Neural crest cell (in vitro differentiated cells): Measurements from ENCODE around the gene TMEM91. TPM values are rescaled to one million over a fixed set of nuclear protein-coding genes. Genes with fewer than 3 reads are reported as not detected.
"Not testable (repeated sequence)": the region's sequence is repeated elsewhere in the genome, so short reads cannot be mapped to it uniquely, and the experiment has no call there.

Source experiments
- DNase-seq: peaks from one replicate; pipeline ENCODE4 v3.0.0; 2021; ENCODE audit warnings: low read depth, mixed read lengths, low spot score
- H3K27ac Mint-ChIP-seq: one replicate; pipeline ENCODE4 v1.8.0; 2021; ENCODE audit warnings: mild to moderate bottlenecking, mixed read lengths; ENCODE audit not compliant: unreplicated experiment
- H3K27me3 Mint-ChIP-seq: 2 replicates; pipeline ENCODE4 v1.8.0; 2021; ENCODE audit warnings: low read depth, mild to moderate bottlenecking, mixed read lengths
- H3K36me3 Mint-ChIP-seq: 2 replicates; pipeline ENCODE4 v1.8.0; 2021; ENCODE audit warnings: low read depth, mild to moderate bottlenecking, mixed read lengths
- H3K4me1 Mint-ChIP-seq: 2 replicates; pipeline ENCODE4 v1.8.0; 2021; ENCODE audit warnings: mixed read lengths
- H3K4me3 Mint-ChIP-seq: one replicate; pipeline ENCODE4 v1.8.0; 2021; ENCODE audit warnings: mild to moderate bottlenecking, mixed read lengths
- H3K9me3 Mint-ChIP-seq: 2 replicates; pipeline ENCODE4 v1.8.0; 2021; ENCODE audit warnings: mixed read lengths
- total RNA-seq: library from RNA; stranded (reverse); gene quantifications from 2 replicates; pipeline ENCODE4 v1.2.1, GENCODE V29; 2021
- TF ChIP-seq, protein P1 (sequence below): fragments of 200-600 bp; sonication (generic); conservative IDR thresholded peaks from 2 replicates; pipeline ENCODE4 v1.5.0; 2021; ENCODE audit warnings: antibody characterized with exemption, mild to moderate bottlenecking

TMEM91 gene
- total RNA-seq, 1 donor from 2014 or later: 6.6 TPM

DNA sequence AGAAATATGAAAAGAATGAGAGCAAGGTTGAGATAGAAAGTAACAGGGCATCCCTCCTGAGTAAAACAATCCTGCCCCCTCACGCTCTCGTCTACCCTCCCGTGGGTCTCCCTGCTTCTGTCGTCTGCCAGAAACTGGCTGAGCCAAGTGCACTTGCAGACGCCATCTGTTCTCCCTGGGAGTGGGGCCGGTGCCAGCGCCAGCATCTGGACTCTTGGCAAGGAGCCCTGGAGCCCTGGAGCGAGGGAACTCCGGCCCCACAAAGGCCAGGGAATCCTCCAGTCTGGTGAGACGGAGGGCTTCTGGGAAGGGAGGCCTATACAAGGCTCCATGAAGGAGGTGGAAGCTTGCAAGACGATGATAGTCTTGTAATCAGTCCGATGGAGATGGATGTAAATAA lies 2.3 kb upstream of the TMEM91 start:
- no peak overlapping the region for H3K27ac Mint-ChIP-seq

DNA sequence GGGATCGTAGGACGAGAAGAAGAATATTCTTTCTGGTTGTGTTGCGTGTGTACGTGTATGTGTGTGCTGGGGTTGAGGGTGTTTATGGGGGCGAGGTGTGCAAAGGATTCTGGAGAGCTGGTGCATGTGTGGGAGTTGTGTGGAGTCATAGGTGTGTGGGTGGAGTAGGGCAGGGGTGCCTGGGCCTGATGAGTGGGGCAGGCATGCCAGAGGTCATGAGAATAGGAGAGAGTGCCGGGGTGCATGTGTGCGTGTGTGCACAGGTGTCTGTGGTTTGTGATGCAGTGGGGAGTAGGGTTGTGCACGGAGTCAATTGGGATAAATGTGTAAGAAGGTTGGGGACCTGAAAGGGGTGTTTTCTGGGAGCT lies 649 bp downstream of the TMEM91 start:
- DNase-seq: no peak
- Mint-ChIP-seq H3K27ac (no peak overlapping the region), H3K36me3 (no peaks in the 10 kb centered on the region), H3K4me1 (peaks cover 15% of the 10 kb centered on the region), H3K4me3 (peak overlapping the region; percentile 79), H3K9me3 (no peaks in the 10 kb centered on the region), H3K27me3 (peaks cover 5% of the 10 kb centered on the region)
- TF ChIP-seq, protein P1, sequence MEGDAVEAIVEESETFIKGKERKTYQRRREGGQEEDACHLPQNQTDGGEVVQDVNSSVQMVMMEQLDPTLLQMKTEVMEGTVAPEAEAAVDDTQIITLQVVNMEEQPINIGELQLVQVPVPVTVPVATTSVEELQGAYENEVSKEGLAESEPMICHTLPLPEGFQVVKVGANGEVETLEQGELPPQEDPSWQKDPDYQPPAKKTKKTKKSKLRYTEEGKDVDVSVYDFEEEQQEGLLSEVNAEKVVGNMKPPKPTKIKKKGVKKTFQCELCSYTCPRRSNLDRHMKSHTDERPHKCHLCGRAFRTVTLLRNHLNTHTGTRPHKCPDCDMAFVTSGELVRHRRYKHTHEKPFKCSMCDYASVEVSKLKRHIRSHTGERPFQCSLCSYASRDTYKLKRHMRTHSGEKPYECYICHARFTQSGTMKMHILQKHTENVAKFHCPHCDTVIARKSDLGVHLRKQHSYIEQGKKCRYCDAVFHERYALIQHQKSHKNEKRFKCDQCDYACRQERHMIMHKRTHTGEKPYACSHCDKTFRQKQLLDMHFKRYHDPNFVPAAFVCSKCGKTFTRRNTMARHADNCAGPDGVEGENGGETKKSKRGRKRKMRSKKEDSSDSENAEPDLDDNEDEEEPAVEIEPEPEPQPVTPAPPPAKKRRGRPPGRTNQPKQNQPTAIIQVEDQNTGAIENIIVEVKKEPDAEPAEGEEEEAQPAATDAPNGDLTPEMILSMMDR: no peak

More for the DNA sequence above, 2.3 kb upstream of the TMEM91 start:
- TF ChIP-seq, protein P1: no peak
- H3K36me3 Mint-ChIP-seq: no peaks in the 10 kb centered on the region
- no peak for DNase-seq
- H3K4me3 Mint-ChIP-seq: no peak overlapping the region
- peaks cover 5% of the 10 kb centered on the region for H3K27me3 Mint-ChIP-seq
- peaks cover 15% of the 10 kb centered on the region for H3K4me1 Mint-ChIP-seq
- H3K9me3 Mint-ChIP-seq: no peaks in the 10 kb centered on the region

DNA sequence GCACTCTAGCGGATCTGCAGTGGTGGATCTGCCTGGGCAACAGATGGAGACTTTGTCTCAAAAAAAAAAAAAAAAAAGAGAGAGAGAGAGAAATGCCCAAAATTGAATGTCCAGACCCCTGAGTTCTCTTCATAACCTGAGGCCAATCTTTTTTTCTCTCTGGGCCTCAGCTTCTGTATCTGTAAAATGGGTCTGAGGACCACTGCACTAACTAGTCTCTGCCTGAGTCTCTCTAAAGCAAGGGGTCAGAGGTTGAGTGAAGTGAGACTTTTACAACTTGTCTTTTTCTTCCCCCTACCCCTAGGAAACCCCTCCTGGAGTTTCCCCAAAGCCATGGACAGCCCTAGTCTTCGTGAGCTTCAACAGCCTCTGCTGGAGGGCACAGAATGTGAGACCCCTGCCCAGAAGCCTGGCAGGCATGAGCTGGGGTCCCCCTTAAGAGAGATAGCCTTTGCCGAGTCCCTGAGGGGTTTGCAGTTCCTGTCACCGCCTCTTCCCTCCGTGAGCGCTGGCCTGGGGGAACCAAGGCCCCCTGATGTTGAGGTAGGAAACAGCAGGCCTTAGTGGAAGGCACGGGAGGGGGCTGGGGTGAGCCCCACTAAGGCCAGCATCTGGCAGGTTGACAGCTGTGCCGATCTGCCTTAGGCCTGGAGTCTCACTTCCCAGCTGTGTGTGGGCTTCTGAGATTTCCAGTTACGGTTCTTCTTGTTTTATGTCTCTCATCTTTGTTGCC lies 1.8 kb downstream of the TMEM91 start:
- H3K27ac Mint-ChIP-seq: peak overlapping the region; percentile 65
- peak; percentile 15 for DNase-seq
- peak overlapping the region; percentile 41 for H3K4me3 Mint-ChIP-seq
- TF ChIP-seq, protein P1: peak; percentile 34
- H3K36me3 Mint-ChIP-seq: peaks cover 2% of the 10 kb centered on the region
- peaks cover 15% of the 10 kb centered on the region for H3K4me1 Mint-ChIP-seq
- H3K27me3 Mint-ChIP-seq: peaks cover 5% of the 10 kb centered on the region
- H3K9me3 Mint-ChIP-seq: no peaks in the 10 kb centered on the region

DNA sequence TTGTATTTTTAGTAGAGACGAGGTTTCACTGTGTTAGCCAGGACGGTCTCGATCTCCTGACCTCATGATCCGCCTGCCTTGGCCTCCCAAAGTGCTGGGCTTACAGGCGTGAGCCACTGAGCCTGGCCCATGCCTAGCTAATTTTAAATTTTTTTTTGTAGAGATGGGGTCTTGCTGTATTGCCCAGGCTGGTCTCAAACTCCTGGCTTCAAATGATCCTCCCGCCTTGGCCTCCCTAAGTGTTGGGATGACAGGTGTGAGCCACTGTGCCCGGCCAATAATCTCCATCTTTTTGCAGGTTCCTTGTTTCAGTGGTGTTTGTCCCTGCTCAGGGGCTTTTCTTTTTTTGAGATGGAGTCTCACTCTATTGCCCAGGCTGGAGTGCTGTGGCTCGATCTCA lies 5.2 kb downstream of the TMEM91 start:
- H3K36me3 Mint-ChIP-seq, H3K4me1 Mint-ChIP-seq, H3K27ac Mint-ChIP-seq, H3K27me3 Mint-ChIP-seq, DNase-seq, H3K9me3 Mint-ChIP-seq, H3K4me3 Mint-ChIP-seq: not testable (repeated sequence)

DNA sequence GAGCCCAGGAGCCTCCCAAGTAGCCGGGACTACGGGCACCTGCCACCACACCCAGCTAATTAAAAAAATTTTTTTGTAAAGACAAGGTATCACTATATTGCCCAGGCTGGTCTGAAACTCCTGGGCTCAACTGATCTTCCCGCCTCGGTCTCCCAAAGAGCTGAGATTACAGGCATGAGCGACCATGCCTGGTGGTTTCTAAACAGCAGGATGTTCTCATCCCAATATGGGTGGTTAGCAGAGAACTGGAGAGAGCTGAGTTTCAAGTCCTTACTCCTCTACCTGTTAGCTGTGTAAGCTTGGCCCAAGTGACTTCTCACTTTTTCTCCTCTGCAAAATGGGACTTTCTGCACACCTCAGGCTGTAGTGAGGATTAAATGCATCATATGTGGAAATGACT lies 8.0 kb downstream of the TMEM91 start:
- TF ChIP-seq, protein P1: no peak
- no peak for DNase-seq
- H3K4me1 Mint-ChIP-seq: no peaks in the 10 kb centered on the region
- H3K27me3 Mint-ChIP-seq: no peaks in the 10 kb centered on the region
- no peaks in the 10 kb centered on the region for H3K9me3 Mint-ChIP-seq
- peaks cover 2% of the 10 kb centered on the region for H3K36me3 Mint-ChIP-seq
- H3K4me3 Mint-ChIP-seq: no peak overlapping the region
- H3K27ac Mint-ChIP-seq: no peak overlapping the region

DNA sequence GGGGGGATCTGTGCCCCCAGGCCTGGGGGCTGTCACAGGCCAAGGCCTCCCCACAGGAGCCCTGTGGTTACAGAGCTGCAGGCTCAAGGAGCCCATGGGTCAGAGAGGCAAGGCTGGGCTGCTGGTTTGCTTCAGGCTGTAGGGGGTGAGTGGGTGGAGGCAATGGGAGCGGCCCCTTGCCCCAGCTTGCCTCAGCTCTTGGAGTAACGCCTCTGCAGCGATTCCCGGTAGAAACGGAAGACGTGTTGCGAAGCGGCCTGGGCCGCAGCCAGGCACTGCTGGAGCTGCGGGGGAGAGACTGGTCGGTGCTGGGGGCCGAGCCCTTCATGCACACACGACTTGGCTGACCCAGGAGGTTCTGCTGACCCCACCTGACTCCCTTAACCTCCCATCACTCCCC lies 10.1 kb downstream of the TMEM91 start:
- Mint-ChIP-seq H3K9me3 (no peaks in the 10 kb centered on the region), H3K27me3 (no peaks in the 10 kb centered on the region), H3K4me3 (no peak overlapping the region), H3K27ac (no peak overlapping the region), H3K36me3 (peaks cover 2% of the 10 kb centered on the region), H3K4me1 (no peaks in the 10 kb centered on the region)
- DNase-seq: no peak
- TF ChIP-seq, protein P1: no peak
